Measurements from ENCODE around the gene ERGIC1. TPM values are rescaled to one million over a fixed set of nuclear protein-coding genes. Genes with fewer than 3 reads are reported as not detected.

The ERGIC1 gene
- total and polyA plus RNA-seq, 2 of the 8 experiments (the other 6 are each of a cell fraction or from before 2014, with no cell fraction given), result 95.3 to 106 TPM

- TF ChIP-seq, protein P1, sequence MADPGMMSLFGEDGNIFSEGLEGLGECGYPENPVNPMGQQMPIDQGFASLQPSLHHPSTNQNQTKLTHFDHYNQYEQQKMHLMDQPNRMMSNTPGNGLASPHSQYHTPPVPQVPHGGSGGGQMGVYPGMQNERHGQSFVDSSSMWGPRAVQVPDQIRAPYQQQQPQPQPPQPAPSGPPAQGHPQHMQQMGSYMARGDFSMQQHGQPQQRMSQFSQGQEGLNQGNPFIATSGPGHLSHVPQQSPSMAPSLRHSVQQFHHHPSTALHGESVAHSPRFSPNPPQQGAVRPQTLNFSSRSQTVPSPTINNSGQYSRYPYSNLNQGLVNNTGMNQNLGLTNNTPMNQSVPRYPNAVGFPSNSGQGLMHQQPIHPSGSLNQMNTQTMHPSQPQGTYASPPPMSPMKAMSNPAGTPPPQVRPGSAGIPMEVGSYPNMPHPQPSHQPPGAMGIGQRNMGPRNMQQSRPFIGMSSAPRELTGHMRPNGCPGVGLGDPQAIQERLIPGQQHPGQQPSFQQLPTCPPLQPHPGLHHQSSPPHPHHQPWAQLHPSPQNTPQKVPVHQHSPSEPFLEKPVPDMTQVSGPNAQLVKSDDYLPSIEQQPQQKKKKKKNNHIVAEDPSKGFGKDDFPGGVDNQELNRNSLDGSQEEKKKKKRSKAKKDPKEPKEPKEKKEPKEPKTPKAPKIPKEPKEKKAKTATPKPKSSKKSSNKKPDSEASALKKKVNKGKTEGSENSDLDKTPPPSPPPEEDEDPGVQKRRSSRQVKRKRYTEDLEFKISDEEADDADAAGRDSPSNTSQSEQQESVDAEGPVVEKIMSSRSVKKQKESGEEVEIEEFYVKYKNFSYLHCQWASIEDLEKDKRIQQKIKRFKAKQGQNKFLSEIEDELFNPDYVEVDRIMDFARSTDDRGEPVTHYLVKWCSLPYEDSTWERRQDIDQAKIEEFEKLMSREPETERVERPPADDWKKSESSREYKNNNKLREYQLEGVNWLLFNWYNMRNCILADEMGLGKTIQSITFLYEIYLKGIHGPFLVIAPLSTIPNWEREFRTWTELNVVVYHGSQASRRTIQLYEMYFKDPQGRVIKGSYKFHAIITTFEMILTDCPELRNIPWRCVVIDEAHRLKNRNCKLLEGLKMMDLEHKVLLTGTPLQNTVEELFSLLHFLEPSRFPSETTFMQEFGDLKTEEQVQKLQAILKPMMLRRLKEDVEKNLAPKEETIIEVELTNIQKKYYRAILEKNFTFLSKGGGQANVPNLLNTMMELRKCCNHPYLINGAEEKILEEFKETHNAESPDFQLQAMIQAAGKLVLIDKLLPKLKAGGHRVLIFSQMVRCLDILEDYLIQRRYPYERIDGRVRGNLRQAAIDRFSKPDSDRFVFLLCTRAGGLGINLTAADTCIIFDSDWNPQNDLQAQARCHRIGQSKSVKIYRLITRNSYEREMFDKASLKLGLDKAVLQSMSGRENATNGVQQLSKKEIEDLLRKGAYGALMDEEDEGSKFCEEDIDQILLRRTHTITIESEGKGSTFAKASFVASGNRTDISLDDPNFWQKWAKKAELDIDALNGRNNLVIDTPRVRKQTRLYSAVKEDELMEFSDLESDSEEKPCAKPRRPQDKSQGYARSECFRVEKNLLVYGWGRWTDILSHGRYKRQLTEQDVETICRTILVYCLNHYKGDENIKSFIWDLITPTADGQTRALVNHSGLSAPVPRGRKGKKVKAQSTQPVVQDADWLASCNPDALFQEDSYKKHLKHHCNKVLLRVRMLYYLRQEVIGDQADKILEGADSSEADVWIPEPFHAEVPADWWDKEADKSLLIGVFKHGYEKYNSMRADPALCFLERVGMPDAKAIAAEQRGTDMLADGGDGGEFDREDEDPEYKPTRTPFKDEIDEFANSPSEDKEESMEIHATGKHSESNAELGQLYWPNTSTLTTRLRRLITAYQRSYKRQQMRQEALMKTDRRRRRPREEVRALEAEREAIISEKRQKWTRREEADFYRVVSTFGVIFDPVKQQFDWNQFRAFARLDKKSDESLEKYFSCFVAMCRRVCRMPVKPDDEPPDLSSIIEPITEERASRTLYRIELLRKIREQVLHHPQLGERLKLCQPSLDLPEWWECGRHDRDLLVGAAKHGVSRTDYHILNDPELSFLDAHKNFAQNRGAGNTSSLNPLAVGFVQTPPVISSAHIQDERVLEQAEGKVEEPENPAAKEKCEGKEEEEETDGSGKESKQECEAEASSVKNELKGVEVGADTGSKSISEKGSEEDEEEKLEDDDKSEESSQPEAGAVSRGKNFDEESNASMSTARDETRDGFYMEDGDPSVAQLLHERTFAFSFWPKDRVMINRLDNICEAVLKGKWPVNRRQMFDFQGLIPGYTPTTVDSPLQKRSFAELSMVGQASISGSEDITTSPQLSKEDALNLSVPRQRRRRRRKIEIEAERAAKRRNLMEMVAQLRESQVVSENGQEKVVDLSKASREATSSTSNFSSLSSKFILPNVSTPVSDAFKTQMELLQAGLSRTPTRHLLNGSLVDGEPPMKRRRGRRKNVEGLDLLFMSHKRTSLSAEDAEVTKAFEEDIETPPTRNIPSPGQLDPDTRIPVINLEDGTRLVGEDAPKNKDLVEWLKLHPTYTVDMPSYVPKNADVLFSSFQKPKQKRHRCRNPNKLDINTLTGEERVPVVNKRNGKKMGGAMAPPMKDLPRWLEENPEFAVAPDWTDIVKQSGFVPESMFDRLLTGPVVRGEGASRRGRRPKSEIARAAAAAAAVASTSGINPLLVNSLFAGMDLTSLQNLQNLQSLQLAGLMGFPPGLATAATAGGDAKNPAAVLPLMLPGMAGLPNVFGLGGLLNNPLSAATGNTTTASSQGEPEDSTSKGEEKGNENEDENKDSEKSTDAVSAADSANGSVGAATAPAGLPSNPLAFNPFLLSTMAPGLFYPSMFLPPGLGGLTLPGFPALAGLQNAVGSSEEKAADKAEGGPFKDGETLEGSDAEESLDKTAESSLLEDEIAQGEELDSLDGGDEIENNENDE (IDR thresholded peaks at IDR 0.05; ENCODE audit: insufficient replicate concordance, low read length), result no peak
- TF ChIP-seq CBX8 (IDR thresholded peaks at IDR 0.05; ENCODE audit: borderline replicate concordance, low read depth, low read length) (no peak), JUN (IDR thresholded peaks at IDR 0.05; ENCODE audit: low read depth, low read length) (no peak), ASH2L (IDR thresholded peaks at IDR 0.05; ENCODE audit: low read length) (no peak)
These were observed 12.6 kb upstream of the ERGIC1 start (continued) for GRCh38 chr5:172821340-172821985.
